ENCODE results near the gene N4BP2.

Gene N4BP2

GRCh38 chr4:40199179-40199670, 142.6 kb downstream of the N4BP2 start:
- no peak for TF ChIP-seq CTCF (IDR thresholded peaks at IDR 0.05; ENCODE audit: control extremely low read depth, extremely low read depth, low read depth, missing control alignments)
- ChIA-PET POLR2A (interaction anchor here (1.1 to 1.3 kb wide), 2 partner anchors 20 to 28 kb away, joined by 4 to 5 read pairs; no protein-coding TSS in a partner anchor), CTCF (interaction anchor here (1.0 to 3.2 kb wide), 4 partner anchors 28 to 145 kb away, joined by 3 to 18 read pairs (median 8); no protein-coding TSS in a partner anchor)
- no peak for DNase-seq (ENCODE audit: extremely low spot score)

GRCh38 chr4:40199999-40200874, 143.6 kb downstream of the N4BP2 start:
- ChIA-PET POLR2A (interaction anchor here (1.1 to 1.5 kb wide), 8 partner anchors 10 to 116 kb away, joined by 3 to 8 read pairs (median 4); no protein-coding TSS in a partner anchor), CTCF (interaction anchor here (1.0 to 3.2 kb wide), 10 partner anchors 10 to 146 kb away, joined by 3 to 18 read pairs (median 4); no protein-coding TSS in a partner anchor)
- peak; percentile 43 for DNase-seq (ENCODE audit: extremely low spot score)
- TF ChIP-seq CTCF (IDR thresholded peaks at IDR 0.05; ENCODE audit: control extremely low read depth, extremely low read depth, low read depth, missing control alignments), result no peak

- TF ChIP-seq CTCF (IDR thresholded peaks at IDR 0.05; ENCODE audit: control extremely low read depth, extremely low read depth, low read depth, missing control alignments), result no peak
- DNase-seq (ENCODE audit: extremely low spot score), result no peak
- ChIA-PET POLR2A (interaction anchor here (1.1 to 1.5 kb wide), 4 partner anchors 10 to 116 kb away, joined by 4 to 8 read pairs (median 6); no protein-coding TSS in a partner anchor), CTCF (interaction anchor here (1.2 to 3.2 kb wide), 8 partner anchors 11 to 145 kb away, joined by 3 to 18 read pairs (median 5); no protein-coding TSS in a partner anchor)
Measured at GRCh38 chr4:40200875-40201801, 144.5 kb downstream of the N4BP2 start.

GRCh38 chr4:40201898-40202297, 145.2 kb downstream of the N4BP2 start:
- POLR2A ChIA-PET, result no interaction called here

GRCh38 chr4:40202474-40202873, 145.8 kb downstream of the N4BP2 start:
- ChIA-PET CTCF (interaction anchor here (1.1 to 3.8 kb wide), 3 partner anchors 10 to 28 kb away, joined by 3 to 13 read pairs (median 5); no protein-coding TSS in a partner anchor), POLR2A (interaction anchor here (0.6 kb wide), 1 partner anchor 22 kb away, joined by 3 read pairs; no protein-coding TSS in a partner anchor)
- TF ChIP-seq CTCF (IDR thresholded peaks at IDR 0.05; ENCODE audit: control extremely low read depth, extremely low read depth, low read depth, missing control alignments), result no peak
- DNase-seq (ENCODE audit: extremely low spot score), result no peak

More at GRCh38 chr4:40201898-40202297, 145.2 kb downstream of the N4BP2 start:
- CTCF ChIA-PET, result interaction anchor here (1.1 to 3.8 kb wide), 2 partner anchors 10 to 15 kb away, joined by 3 to 13 read pairs; no protein-coding TSS in a partner anchor
- no peak for DNase-seq (ENCODE audit: extremely low spot score)
- TF ChIP-seq CTCF (IDR thresholded peaks at IDR 0.05; ENCODE audit: control extremely low read depth, extremely low read depth, low read depth, missing control alignments), result no peak

Measured in GM10248 (cell line).